Rectal smooth muscle tissue (tissue), 1 donor: ENCODE measurements around the gene GATAD2A.

ENCODE experiments used
- H3K27ac ChIP-seq: one replicate; pipeline ENCODE4 v1.7.0; 2013; ENCODE audit warnings: low read depth, low read length, inconsistent platforms
- H3K27me3 ChIP-seq: one replicate; pipeline ENCODE4 v1.7.0; 2013; ENCODE audit warnings: low read length; ENCODE audit not compliant: control insufficient read depth, insufficient read depth
- H3K36me3 ChIP-seq: one replicate; pipeline ENCODE4 v1.7.0; 2013; ENCODE audit warnings: low read length; ENCODE audit not compliant: control insufficient read depth, insufficient read depth
- H3K4me1 ChIP-seq: one replicate; pipeline ENCODE4 v1.7.0; 2013; ENCODE audit warnings: low read length; ENCODE audit not compliant: control insufficient read depth, insufficient read depth
- H3K4me3 ChIP-seq: one replicate; pipeline ENCODE4 v1.7.0; 2013; ENCODE audit warnings: low read length
- H3K9ac ChIP-seq: one replicate; pipeline ENCODE4 v1.7.0; 2013; ENCODE audit warnings: low read length

Gene GATAD2A

GRCh38 chr19:19460258-19460731, 54.8 kb downstream of the GATAD2A start:
- Histone ChIP-seq H3K27me3 (no peaks in the 10 kb centered on the region), H3K4me1 (peaks cover 38% of the 10 kb centered on the region), H3K9ac (no peak overlapping the region), H3K27ac (peak overlapping the region; percentile 51), H3K36me3 (peaks cover under 1% of the 10 kb centered on the region), H3K4me3 (peak overlapping the region; percentile 43)

GRCh38 chr19:19460761-19461265, 55.3 kb downstream of the GATAD2A start:
- Histone ChIP-seq H3K4me1 (peaks cover 38% of the 10 kb centered on the region), H3K9ac (no peak overlapping the region), H3K36me3 (peaks cover 4% of the 10 kb centered on the region), H3K27ac (peak overlapping the region; percentile 51), H3K4me3 (peak overlapping the region; percentile 43), H3K27me3 (no peaks in the 10 kb centered on the region)

DNA sequence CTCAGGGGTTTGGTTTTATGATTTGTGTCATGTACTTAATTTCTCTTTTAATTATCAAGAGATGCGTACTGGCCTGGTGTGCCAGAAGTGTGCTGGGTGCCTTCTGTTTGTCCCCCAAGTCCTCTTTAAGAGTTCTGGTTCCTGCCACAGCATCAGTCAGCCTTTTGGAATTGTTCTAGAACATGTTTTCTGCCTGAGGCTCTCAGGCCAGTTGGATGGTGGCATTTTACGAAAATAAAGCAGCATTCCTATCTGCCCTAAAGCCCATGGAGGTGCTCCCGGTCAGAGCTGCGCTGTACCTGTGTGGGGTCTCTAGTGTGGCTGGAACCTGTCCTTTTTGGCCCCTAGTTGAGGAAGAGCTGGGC, 55.8 kb downstream of the GATAD2A start:
- peaks cover 7% of the 10 kb centered on the region for H3K36me3 ChIP-seq
- peak overlapping the region; percentile 51 for H3K27ac ChIP-seq
- peaks cover 38% of the 10 kb centered on the region for H3K4me1 ChIP-seq
- no peak overlapping the region for H3K9ac ChIP-seq
- no peak overlapping the region for H3K4me3 ChIP-seq
- H3K27me3 ChIP-seq = no peaks in the 10 kb centered on the region

DNA sequence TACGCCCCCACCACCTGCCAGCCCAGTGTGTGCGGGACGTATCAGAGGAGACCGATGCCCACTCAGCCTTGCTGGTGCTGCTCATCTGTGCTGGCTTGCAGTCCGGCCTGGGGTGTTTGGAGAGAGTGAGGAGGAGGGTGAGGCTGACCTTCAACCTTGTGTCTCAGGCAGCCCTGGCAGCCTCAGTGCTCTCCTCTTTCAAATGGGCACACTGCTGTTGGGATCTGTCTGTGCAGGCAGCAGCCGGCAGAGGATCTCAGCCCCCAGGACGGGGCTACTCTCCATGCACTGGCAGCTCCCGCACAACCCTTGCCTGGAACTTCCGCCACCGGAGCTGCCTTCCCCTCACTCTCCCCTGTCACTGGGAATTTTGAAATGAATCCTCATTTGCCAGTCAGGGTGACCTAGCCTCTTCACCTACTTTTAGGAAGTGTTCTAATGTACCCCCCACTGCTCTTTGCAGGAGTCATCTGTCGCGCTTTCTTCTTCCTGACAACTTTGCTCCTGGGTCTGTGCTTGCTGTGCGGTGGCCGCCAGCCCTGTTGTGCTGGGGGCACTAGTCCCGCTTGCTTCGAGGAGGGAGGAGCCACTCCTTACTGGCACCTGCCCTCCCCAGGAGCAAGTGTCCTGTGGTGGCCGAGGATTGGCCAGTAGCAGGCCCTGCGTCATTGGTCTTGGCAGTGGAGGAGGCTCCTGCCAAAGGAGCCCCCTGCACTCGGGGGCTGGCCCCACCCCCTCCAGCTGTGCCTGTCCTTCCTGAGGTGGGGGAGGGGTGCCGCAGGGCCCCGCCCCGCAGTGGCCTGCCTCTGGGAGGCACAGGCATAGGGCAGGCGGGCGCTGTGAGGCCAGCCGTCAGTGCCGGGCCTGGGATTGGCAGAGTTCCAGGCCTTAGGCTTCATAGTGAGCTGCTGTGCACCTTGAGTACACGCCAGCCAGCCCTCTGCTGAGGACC, 56.5 kb downstream of the GATAD2A start:
- no peaks in the 10 kb centered on the region for H3K27me3 ChIP-seq
- H3K36me3 ChIP-seq = peaks cover 10% of the 10 kb centered on the region
- peak overlapping the region; percentile 51 for H3K27ac ChIP-seq
- H3K4me1 ChIP-seq = peaks cover 38% of the 10 kb centered on the region
- H3K4me3 ChIP-seq = peak overlapping the region; percentile 42
- no peak overlapping the region for H3K9ac ChIP-seq

- H3K9ac ChIP-seq = no peak overlapping the region
- peaks cover 13% of the 10 kb centered on the region for H3K36me3 ChIP-seq
- H3K4me3 ChIP-seq = no peak overlapping the region
- H3K27ac ChIP-seq = peak overlapping the region; percentile 29
- no peaks in the 10 kb centered on the region for H3K27me3 ChIP-seq
- peaks cover 38% of the 10 kb centered on the region for H3K4me1 ChIP-seq
Observed at GRCh38 chr19:19463348-19464117, 58.1 kb downstream of the GATAD2A start.

DNA sequence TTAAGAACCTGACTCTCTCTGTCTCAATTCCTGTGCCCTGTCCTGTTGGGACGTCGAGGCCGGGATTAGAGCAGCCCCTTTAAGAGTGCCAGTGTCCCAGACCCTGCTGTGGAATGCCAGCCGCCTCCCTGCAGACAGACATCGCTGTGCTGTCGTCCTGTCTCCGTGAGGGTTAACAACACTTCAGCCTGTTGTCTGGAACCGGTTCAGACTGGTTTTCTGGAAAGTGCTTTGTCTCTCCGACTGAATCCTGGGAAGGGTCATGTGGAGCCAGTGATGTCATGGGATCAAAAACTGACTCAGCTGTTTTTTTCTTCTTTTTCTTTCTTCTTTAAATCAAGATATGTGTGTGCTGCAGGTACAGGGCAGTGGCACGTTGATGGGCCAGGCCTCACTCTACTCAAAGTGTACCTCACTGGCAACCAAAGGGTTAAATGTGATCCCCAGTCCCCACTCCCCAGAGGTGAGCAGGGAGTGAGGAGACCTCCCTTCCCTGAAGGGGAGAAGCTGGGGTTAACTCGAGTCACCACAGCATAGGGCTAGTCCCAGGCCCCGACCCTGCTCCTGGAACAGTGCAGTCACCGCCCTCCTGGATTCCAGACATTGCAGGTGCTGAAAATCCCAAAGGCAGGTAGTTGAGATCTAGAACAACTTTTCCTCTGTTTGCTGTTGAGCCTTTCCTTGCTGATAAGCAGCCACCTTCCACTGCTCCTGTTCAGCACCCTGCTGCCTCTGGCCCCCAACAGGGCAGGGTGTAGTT, 59.0 kb downstream of the GATAD2A start:
- Histone ChIP-seq H3K4me3 (no peak overlapping the region), H3K9ac (no peak overlapping the region)

DNA sequence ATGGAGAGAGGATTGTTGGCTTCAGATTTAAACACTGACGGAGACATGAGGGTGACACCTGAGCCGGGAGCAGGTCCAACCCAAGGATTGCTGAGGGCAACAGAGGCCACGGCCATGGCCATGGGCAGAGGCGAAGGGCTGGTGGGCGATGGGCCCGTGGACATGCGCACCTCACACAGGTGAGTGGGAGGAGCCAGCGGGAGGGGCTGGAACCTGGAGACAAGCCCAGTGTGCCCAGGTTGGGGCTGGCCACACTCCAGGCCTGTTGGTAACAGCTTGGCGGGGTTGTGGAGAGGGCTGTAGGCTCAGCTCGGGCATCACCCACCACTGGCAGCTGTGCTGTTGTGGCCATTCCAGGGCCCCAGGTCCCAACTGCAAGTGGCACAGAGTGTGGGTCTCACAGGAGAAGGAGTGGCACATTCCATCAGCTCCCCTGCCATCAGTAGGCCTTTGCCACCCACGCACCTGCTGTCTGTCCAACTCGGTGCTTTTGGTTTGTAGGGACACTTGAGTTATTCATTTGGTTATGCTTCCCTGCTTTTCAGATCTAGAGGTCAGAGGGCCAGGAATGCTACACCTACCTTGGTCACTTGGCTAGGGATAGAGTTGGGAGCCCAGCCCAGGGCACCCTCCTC, 60.1 kb downstream of the GATAD2A start:
- no peaks in the 10 kb centered on the region for H3K27me3 ChIP-seq
- no peak overlapping the region for H3K27ac ChIP-seq
- H3K36me3 ChIP-seq = peaks cover 13% of the 10 kb centered on the region
- H3K9ac ChIP-seq = no peak overlapping the region
- no peak overlapping the region for H3K4me3 ChIP-seq
- peaks cover 32% of the 10 kb centered on the region for H3K4me1 ChIP-seq

More for the DNA sequence above, 59.0 kb downstream of the GATAD2A start:
- peak overlapping the region; percentile 29 for H3K27ac ChIP-seq
- peaks cover 13% of the 10 kb centered on the region for H3K36me3 ChIP-seq
- H3K27me3 ChIP-seq = no peaks in the 10 kb centered on the region
- H3K4me1 ChIP-seq = peaks cover 37% of the 10 kb centered on the region

DNA sequence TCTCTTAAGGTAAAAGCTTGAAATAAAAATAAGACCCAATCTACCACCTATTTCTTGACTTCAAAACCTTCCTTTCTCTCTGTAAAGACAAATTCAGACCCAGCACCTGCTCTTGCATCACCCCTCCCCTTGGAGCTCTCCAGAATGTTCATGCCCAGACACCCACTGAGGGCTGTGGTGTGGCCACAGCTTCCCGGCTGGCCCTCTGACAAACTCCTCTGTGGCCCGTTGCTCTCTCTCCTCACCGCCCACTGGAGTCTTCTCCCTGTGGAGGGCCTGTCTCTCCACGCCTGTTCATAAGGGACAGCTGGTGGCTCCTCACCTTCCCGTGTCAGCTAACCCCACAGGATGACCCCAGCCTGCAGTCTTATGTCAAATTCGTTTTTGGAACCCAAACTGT, 60.7 kb downstream of the GATAD2A start:
- Histone ChIP-seq H3K9ac (no peak overlapping the region), H3K27ac (no peak overlapping the region), H3K36me3 (peaks cover 13% of the 10 kb centered on the region), H3K4me1 (peaks cover 25% of the 10 kb centered on the region), H3K4me3 (no peak overlapping the region), H3K27me3 (no peaks in the 10 kb centered on the region)

GRCh38 chr19:19468424-19469050, 63.1 kb downstream of the GATAD2A start:
- H3K36me3 ChIP-seq = peaks cover 13% of the 10 kb centered on the region
- peaks cover 6% of the 10 kb centered on the region for H3K4me1 ChIP-seq
- no peak overlapping the region for H3K9ac ChIP-seq
- no peaks in the 10 kb centered on the region for H3K27me3 ChIP-seq
- no peak overlapping the region for H3K27ac ChIP-seq
- no peak overlapping the region for H3K4me3 ChIP-seq

DNA sequence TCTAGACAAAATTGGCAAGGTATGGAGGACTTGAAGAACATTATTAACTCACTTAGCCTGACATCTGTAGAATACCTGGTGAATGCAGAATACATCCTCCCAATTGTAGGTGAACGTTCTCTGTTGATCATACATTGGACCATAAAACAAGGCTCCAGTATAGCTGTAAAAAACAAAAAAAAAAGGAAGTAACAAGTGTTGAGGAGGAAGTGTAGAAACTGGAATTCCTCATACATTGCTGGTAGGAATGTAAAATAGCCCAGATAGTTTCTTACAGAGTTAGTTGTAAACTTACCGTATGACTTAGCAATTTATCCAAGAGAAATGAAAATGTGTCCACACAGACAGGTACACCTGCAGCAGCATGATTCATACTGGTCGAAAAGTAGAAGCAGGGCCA, 65.1 kb downstream of the GATAD2A start:
- Histone ChIP-seq H3K27me3 (no peaks in the 10 kb centered on the region), H3K4me1 (peaks cover 2% of the 10 kb centered on the region), H3K9ac (no peak overlapping the region), H3K36me3 (peaks cover 14% of the 10 kb centered on the region), H3K27ac (no peak overlapping the region), H3K4me3 (no peak overlapping the region)

DNA sequence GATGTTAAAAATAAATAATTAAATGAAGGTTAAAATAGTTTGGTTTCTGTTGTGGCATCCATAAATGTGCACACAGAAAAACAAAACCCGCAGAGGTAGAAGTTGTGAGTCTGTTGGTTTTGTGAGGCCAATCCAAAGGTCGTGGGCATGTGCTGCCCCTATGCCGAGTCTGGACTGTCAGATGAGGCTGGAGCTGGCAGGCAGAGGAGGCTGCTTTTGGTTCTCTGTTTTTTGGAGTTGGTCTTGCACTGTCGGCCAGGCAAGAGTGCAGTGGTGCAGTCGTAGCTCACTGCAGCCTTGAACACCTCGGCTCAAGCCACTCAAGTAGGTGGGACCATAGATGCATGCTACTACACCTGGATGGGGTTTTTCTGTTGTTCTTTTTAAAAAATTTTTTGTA, 66.2 kb downstream of the GATAD2A start:
- H3K27me3 ChIP-seq = no peaks in the 10 kb centered on the region
- H3K9ac ChIP-seq = no peak overlapping the region
- no peak overlapping the region for H3K27ac ChIP-seq
- no peak overlapping the region for H3K4me3 ChIP-seq
- H3K4me1 ChIP-seq = peaks cover 2% of the 10 kb centered on the region
- H3K36me3 ChIP-seq = peaks cover 8% of the 10 kb centered on the region
